Measurements from ENCODE around the gene PTPN14.
"Not testable (repeated sequence)": the region's sequence is repeated elsewhere in the genome, so short reads cannot be mapped to it uniquely, and the experiment has no call there.

Gene PTPN14
- 0.52 to 0.84 reads per million in 2 experiments for total RNA-seq

- no peak for DNase-seq (ENCODE audit: low read depth)
Observed at GRCh38 chr1:214551436-214552173, at the start of gene PTPN14. Gene PTPN14 (minus strand): TSS chr1:214551602. CDS start chr1:214464803, 86,799 bp downstream.

GRCh38 chr1:214593158-214593557 is 41.8 kb upstream of the PTPN14 start:
- DNase-seq (ENCODE audit: low read depth), result no peak

GRCh38 chr1:214591918-214592317 is 40.5 kb upstream of the PTPN14 start:
- DNase-seq (ENCODE audit: low read depth), result not testable (repeated sequence)

GRCh38 chr1:214590696-214591095 is 39.3 kb upstream of the PTPN14 start:
- DNase-seq (ENCODE audit: low read depth), result no peak

GRCh38 chr1:214588963-214589597 is 37.7 kb upstream of the PTPN14 start:
- no peak for DNase-seq (ENCODE audit: low read depth)

GRCh38 chr1:214587165-214587564 is 35.8 kb upstream of the PTPN14 start:
- no peak for DNase-seq (ENCODE audit: low read depth)

GRCh38 chr1:214586621-214587020 is 35.2 kb upstream of the PTPN14 start:
- no peak for DNase-seq (ENCODE audit: low read depth)

- no peak for DNase-seq (ENCODE audit: low read depth)
Observed at GRCh38 chr1:214584805-214585766, 33.7 kb upstream of the PTPN14 start.

- DNase-seq (ENCODE audit: low read depth), result no peak
Observed at GRCh38 chr1:214583824-214584554, 32.6 kb upstream of the PTPN14 start.

- DNase-seq (ENCODE audit: low read depth), result no peak
Observed at GRCh38 chr1:214583113-214583512, 31.7 kb upstream of the PTPN14 start.

- no peak for DNase-seq (ENCODE audit: low read depth)
Observed at GRCh38 chr1:214582289-214582891, 31.0 kb upstream of the PTPN14 start.

- no peak for DNase-seq (ENCODE audit: low read depth)
Observed at GRCh38 chr1:214581785-214582184, 30.4 kb upstream of the PTPN14 start.

- DNase-seq (ENCODE audit: low read depth), result no peak
Observed at GRCh38 chr1:214579183-214579582, 27.8 kb upstream of the PTPN14 start.

GRCh38 chr1:214576120-214576519 is 24.7 kb upstream of the PTPN14 start:
- DNase-seq (ENCODE audit: low read depth), result not testable (repeated sequence)

- no peak for DNase-seq (ENCODE audit: low read depth)
Observed at GRCh38 chr1:214574598-214575411, 23.4 kb upstream of the PTPN14 start.

- DNase-seq (ENCODE audit: low read depth), result no peak
Observed at GRCh38 chr1:214573386-214574318, 22.2 kb upstream of the PTPN14 start.

GRCh38 chr1:214571281-214571680 is 19.9 kb upstream of the PTPN14 start:
- no peak for DNase-seq (ENCODE audit: low read depth)

GRCh38 chr1:214570442-214570841 is 19.0 kb upstream of the PTPN14 start:
- no peak for DNase-seq (ENCODE audit: low read depth)

GRCh38 chr1:214569357-214570004 is 18.1 kb upstream of the PTPN14 start:
- no peak for DNase-seq (ENCODE audit: low read depth)

All from T follicular helper cell (primary cell).